GM12872 (cell line): ENCODE measurements around the gene PAX6.

Experiments used
- TF ChIP-seq, protein P1 (sequence below): IDR thresholded peaks from 3 replicates; pipeline ENCODE4 v1.5.1; 2011; ENCODE audit warnings: low read depth, mild to moderate bottlenecking, low read length, moderate library complexity; ENCODE audit not compliant: insufficient read depth

Gene PAX6

DNA sequence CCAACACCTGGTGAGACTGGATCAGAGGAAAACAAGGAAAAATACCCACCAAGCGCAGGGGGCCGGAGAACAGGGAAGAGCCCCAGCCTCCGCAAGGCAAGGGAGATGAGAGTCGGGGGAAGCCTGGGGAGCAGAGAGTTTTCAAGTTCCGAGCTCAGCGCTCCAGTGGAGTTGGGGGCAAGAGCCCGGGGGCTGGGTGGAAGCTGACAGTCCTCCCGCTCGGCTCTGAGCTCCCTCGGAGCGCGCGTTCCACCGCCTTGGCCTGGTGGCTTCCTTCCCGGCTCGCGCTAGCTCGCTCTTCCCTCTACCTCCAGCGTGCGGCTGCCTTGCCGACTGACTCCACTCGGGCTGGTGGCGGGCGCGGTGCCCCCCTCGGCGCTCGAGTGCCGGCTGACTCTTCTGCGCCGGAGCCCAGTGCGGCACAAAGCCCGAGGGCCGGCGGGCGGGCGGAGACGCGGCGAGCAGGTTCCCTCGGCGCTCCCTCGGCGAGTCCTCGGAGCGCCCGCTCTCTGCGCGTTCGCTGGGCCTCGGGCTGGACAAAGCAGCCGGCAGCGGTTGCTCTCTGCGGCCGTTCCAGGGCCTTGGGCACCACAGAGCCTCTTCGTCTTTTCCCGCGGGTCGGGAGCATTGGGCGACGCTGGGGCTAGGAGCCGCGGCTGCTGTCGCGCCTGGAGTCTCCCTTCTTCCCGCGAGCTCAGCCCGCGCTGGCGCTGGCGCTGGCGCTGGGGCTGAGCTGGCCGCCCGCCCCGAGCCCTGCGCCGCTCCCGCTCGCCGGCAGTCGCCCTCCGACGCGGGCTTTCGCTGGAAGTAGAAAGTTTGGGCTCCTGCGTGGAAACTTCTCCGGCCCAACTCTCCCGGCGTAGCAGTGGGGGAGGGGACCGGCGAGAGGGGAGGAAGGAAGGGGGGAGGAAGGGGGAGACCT lies 1.0 kb downstream of the PAX6 start:
- TF ChIP-seq, protein P1, sequence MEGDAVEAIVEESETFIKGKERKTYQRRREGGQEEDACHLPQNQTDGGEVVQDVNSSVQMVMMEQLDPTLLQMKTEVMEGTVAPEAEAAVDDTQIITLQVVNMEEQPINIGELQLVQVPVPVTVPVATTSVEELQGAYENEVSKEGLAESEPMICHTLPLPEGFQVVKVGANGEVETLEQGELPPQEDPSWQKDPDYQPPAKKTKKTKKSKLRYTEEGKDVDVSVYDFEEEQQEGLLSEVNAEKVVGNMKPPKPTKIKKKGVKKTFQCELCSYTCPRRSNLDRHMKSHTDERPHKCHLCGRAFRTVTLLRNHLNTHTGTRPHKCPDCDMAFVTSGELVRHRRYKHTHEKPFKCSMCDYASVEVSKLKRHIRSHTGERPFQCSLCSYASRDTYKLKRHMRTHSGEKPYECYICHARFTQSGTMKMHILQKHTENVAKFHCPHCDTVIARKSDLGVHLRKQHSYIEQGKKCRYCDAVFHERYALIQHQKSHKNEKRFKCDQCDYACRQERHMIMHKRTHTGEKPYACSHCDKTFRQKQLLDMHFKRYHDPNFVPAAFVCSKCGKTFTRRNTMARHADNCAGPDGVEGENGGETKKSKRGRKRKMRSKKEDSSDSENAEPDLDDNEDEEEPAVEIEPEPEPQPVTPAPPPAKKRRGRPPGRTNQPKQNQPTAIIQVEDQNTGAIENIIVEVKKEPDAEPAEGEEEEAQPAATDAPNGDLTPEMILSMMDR = no peak

DNA sequence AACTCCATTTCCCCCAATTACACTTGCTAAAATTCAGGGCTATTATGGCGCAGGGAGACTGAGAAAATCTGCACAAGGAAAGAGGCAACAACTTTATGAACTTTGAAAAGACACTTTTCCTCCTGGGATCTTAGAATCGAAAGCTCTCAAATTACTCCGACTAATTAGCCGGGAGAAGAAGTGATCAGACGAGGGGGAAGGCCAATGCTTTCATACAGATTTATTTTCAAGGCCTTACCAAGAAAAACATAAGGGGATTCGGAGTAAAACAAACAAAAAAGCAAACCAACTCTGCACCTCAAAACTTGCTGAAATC lies 1.6 kb downstream of the PAX6 start:
- TF ChIP-seq, protein P1 = no peak

DNA sequence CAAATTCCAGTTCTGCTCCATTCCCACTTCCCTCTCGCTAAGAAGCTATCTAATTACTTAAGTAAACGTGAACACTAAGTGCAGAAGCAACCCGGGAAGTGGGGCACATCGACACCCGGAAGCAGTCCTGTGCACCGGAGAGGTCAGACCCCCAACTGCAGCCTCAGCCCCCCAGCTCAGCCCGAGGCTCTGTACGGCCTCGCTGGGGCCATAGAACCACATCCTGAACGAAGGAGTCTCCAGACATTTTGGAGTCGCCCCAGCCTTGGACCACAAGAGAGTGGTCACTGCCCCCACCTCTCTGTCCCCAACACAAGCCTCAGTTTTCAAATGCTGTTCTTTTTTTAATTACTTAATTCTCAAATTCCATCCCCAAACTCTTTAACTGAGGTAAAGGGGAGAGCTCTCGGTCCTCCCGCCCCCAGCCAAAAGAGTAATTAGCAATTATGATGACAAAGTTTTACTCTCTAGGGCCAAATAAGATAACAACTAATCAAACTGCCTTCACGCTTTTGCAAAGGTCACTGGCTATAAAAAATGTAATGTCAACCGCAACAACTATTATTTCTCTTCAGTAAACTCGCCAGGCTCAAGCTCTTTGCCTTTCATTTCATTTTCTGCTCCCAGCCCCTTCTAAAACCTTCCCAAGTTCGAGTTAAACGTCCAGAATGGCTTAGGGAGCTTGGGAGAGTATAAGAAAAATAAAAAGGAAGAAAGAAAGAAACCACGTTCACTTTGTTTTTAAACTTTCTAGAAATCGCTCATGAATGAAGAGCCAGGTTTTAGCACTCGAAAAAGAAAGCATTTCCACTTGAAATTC lies 2.2 kb downstream of the PAX6 start:
- TF ChIP-seq, protein P1 = no peak

DNA sequence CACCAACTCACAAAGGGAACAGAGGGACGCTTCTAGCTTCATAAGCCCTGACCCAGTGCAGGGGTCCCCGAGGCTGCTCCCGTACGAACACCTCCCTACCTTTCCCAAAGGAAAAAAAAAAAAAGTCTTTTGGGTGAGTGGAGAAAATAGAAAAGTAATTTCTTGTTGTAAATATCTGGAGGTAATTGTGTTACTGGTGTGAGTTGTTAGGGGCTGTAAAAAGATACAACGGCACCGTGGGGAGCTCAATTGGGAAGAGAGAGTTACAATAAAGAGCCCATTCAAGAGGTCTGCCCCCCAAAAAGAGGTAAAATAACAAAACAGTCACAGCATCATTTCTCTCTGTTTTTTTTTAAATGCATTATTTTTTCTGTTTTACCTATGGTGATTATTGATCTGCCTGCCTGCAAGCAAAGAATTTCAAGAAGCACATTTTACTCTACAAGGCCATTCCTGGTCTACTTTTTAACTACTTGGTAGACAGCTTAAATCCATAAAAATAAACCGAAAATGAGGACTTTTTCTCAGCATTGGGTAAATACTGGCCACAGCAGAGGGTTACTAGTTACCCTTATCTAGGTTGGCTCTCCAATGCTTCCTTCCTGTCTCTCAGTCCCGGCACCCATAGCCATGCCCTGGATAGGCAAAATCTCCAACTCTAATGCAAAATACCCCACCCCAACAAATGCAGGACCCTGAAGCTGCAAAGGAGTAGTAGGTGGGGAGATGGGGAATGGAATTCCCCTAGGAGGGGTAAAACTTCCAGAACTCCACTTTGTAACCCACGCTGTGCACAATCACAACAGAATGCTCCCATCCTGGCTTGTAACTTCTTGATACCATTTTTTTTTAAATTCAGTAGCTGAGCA lies 3.1 kb downstream of the PAX6 start:
- TF ChIP-seq, protein P1 = no peak

DNA sequence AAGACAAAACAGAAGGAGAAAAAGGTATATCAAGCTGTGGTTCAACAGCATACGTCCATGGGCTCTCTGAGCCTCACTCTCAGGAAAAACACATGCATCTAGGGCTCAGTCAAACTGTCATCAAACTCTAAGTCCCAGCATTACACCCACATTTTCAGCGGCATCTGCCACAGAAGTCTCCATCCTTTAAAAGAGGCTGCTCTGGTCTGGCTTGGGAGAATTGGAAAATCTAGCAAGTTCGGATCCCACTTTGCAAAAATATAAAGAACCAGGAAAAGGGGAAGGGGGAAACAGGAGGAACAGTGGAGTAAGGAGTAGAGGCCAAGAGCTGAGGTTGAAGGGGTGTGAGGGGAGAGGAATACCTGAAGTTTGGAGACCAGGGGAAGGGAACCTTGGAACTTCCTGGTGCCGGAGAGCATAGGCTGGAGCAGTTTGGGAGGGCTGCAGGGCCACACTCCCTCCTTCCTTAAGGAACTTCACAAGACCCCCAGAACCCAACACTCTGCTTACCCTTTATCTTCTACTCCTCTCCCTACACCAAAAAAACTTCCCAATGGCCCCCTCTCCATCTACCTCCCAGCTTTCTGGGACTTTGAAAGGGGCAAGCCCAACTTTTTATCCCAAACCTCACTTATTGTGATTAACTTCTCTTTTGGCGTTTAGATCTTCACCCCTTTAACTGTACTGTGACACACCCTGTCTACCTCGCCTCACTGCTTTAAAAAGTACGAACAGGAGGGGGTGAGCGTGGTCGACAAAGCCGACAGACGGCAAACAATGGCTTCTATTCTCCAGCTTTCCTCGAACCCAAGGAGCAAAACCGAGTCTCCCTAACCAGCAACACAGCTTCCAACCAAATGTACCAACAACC lies 4.0 kb downstream of the PAX6 start:
- TF ChIP-seq, protein P1 = no peak

DNA sequence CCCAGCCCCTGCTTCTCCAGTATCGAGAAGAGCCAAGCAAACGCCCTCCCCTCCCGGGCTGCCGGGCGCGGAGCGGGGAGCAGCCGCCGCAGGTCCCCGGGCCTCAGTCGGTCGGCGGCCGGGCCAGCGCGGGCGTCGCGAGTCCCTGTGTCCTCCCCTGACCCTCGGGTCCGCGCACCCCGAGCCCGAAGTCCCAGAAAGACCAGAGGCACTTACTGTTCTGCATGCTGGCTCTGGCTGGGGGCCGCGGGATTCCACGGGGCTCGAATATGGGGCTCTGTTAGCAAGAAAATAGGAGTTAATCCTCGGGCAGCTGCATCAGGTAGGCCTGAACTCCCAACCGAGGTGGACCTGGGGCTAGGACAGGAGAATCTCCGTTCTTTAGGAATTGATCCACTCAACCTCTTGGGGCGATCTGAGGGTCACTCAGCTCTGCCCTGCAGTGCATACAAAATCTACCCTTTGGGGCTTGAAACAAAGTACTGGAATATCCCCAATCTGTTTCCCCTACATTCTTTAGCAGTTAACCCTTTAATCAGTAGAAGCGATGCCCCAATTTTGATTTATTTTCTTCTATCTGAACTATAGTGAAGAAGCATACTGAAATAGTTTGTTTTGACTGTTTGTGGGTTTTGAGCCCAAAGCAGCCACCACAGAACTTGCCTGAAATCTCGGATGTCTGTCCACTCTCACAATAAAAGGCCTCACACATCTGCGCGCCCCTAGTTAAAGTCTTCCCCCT lies 4.8 kb downstream of the PAX6 start:
- TF ChIP-seq, protein P1 = no peak
